Trophoblast cell (in vitro differentiated cells and primary cell): ENCODE data around the gene PANK4.

ENCODE experiments used
- DNase-seq, 2 donors: peaks; one replicate each; pipeline ENCODE4 v3.0.0-alpha.2; 2016
- H2AFZ ChIP-seq: 2 replicates; pipeline ENCODE4 v1.6.1; 2013; ENCODE audit warnings: low read length, moderate library complexity, mild to moderate bottlenecking; ENCODE audit not compliant: insufficient read depth, poor library complexity
- H2AK5ac ChIP-seq: 2 replicates; pipeline ENCODE4 v1.6.1; 2013; ENCODE audit warnings: mild to moderate bottlenecking, low read length
- H2BK120ac ChIP-seq: 2 replicates; pipeline ENCODE4 v1.6.1; 2013; ENCODE audit warnings: low read length, mild to moderate bottlenecking, moderate library complexity; ENCODE audit not compliant: insufficient read depth, poor library complexity
- H2BK12ac ChIP-seq: 2 replicates; pipeline ENCODE4 v1.6.1; 2013; ENCODE audit warnings: mild to moderate bottlenecking, low read length, moderate library complexity
- H2BK5ac ChIP-seq: 2 replicates; pipeline ENCODE4 v1.6.1; 2013; ENCODE audit warnings: low read length, low read depth, moderate library complexity, mild to moderate bottlenecking; ENCODE audit not compliant: poor library complexity
- H3K14ac ChIP-seq: 2 replicates; pipeline ENCODE4 v1.6.1; 2013; ENCODE audit warnings: mild to moderate bottlenecking, low read length
- H3K18ac ChIP-seq: 2 replicates; pipeline ENCODE4 v1.6.1; 2013; ENCODE audit warnings: mild to moderate bottlenecking, low read length
- H3K23ac ChIP-seq: 2 replicates; pipeline ENCODE4 v1.6.1; 2013; ENCODE audit warnings: low read length
- H3K27ac ChIP-seq: 2 replicates; pipeline ENCODE4 v1.5.1; 2013; ENCODE audit warnings: low read depth, mild to moderate bottlenecking, inconsistent platforms, low read length, moderate library complexity
- H3K27me3 ChIP-seq: 2 replicates; pipeline ENCODE4 v1.6.1; 2013; ENCODE audit warnings: inconsistent platforms, mild to moderate bottlenecking, low read length, moderate library complexity; ENCODE audit not compliant: insufficient read depth
- H3K36me3 ChIP-seq, 2 experiments: 1 replicate in 1 of 2; 2 replicates in 1 of 2; pipeline ENCODE4 v1.6.1; 2013; ENCODE audit warnings: low read length in 2 of 2, mild to moderate bottlenecking in 2 of 2, moderate library complexity in 1 of 2; ENCODE audit not compliant: insufficient read depth in 2 of 2, control insufficient read depth in 1 of 2
- H3K4ac ChIP-seq: 2 replicates; pipeline ENCODE4 v1.6.1; 2013; ENCODE audit warnings: low read depth, mild to moderate bottlenecking, low read length, moderate library complexity
- H3K4me1 ChIP-seq, 2 experiments: 1 replicate in 1 of 2; 2 replicates in 1 of 2; pipeline ENCODE4 v1.6.1; 2013; ENCODE audit warnings: low read length in 2 of 2, mild to moderate bottlenecking in 2 of 2, moderate library complexity in 1 of 2; ENCODE audit not compliant: insufficient read depth in 2 of 2, control insufficient read depth in 1 of 2
- H3K4me2 ChIP-seq: 2 replicates; pipeline ENCODE4 v1.6.1; 2013; ENCODE audit warnings: inconsistent platforms, mild to moderate bottlenecking, low read length, moderate library complexity
- H3K4me3 ChIP-seq: 2 replicates; pipeline ENCODE4 v1.5.1; 2013; ENCODE audit warnings: mild to moderate bottlenecking, low read depth, low read length, inconsistent platforms
- H3K79me1 ChIP-seq: one replicate; pipeline ENCODE4 v1.6.1; 2013; ENCODE audit warnings: low read length
- H3K79me2 ChIP-seq: 2 replicates; pipeline ENCODE4 v1.6.1; 2013; ENCODE audit warnings: low read length, mild to moderate bottlenecking; ENCODE audit not compliant: control insufficient read depth, insufficient read depth, poor library complexity
- H3K9ac ChIP-seq: 2 replicates; pipeline ENCODE4 v1.6.1; 2013; ENCODE audit warnings: mild to moderate bottlenecking, low read length
- H3K9me3 ChIP-seq: 2 replicates; pipeline ENCODE4 v1.6.1; 2013; ENCODE audit warnings: low read depth, mild to moderate bottlenecking, control low read depth, inconsistent platforms, low read length; ENCODE audit not compliant: insufficient read depth
- H4K12ac ChIP-seq: 2 replicates; pipeline ENCODE4 v1.6.1; 2013; ENCODE audit warnings: low read depth, mild to moderate bottlenecking, low read length, moderate library complexity
- H4K8ac ChIP-seq: 2 replicates; pipeline ENCODE4 v1.6.1; 2013; ENCODE audit warnings: low read depth, mild to moderate bottlenecking, low read length, moderate library complexity
- H4K91ac ChIP-seq: one replicate; pipeline ENCODE4 v1.6.1; 2013; ENCODE audit warnings: low read depth, mild to moderate bottlenecking, low read length, moderate library complexity
- WGBS: extraction: QIAGEN DNeasy Blood & Tissue Kit; methylation state at CpG from one replicate; pipeline ENCODE4 v1.1.7; 2013; ENCODE audit warnings: missing lambda C conversion rate; ENCODE audit not compliant: insufficient read length, insufficient coverage; ENCODE audit errors: extremely low coverage; 5-methylcytosine and 5-hydroxymethylcytosine counted together

The PANK4 gene

DNA sequence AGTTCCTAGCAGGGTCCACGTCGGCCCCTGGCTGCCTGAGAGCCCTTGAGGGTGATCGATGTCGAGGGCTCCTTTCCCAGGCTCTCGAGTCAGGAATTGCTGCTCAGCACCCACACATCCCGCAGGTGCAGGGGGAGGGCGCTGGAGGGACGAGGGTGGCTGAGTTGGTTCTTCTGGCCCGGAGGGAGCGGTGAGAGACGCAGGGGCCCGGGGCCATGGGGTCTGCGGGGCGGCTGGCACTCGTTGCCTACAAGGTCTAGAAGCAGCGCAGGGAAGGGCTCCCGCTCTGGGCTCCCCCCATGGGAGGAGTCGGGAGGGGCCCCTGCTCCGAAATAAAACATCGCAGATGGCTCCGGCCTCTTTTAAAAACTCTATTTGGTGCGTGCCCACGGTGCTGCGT lies 18.2 kb downstream of the PANK4 start:
- no peaks in the 10 kb centered on the region for H3K79me1 ChIP-seq
- H3K18ac ChIP-seq = no peak overlapping the region
- no peak overlapping the region for H2BK120ac ChIP-seq
- H3K9ac ChIP-seq = no peak overlapping the region
- H2AK5ac ChIP-seq = no peak overlapping the region
- no peak overlapping the region for H4K8ac ChIP-seq
- no peak overlapping the region for H3K27ac ChIP-seq
- H3K27me3 ChIP-seq = no peaks in the 10 kb centered on the region
- no peak overlapping the region for H3K4me2 ChIP-seq
- no peak overlapping the region for H2BK5ac ChIP-seq
- no peak overlapping the region for H4K91ac ChIP-seq
- H3K79me2 ChIP-seq = no peaks in the 10 kb centered on the region
- peak overlapping the region; percentile 5 for H3K4me3 ChIP-seq
- H4K12ac ChIP-seq = no peak overlapping the region
- no peak overlapping the region for H2AFZ ChIP-seq
- no peak overlapping the region for H2BK12ac ChIP-seq
- no peaks in the 10 kb centered on the region for H3K4me1 ChIP-seq
- no peak for DNase-seq
- no peak overlapping the region for H3K14ac ChIP-seq
- H3K23ac ChIP-seq = no peak overlapping the region
- WGBS = no CpG with 5 or more reads among the region's 24 CpGs
- peaks cover 2% of the 10 kb centered on the region for H3K9me3 ChIP-seq
- H3K4ac ChIP-seq = no peak overlapping the region
- peaks cover 52 to 57% of the 10 kb centered on the region in 2 experiments for H3K36me3 ChIP-seq

DNA sequence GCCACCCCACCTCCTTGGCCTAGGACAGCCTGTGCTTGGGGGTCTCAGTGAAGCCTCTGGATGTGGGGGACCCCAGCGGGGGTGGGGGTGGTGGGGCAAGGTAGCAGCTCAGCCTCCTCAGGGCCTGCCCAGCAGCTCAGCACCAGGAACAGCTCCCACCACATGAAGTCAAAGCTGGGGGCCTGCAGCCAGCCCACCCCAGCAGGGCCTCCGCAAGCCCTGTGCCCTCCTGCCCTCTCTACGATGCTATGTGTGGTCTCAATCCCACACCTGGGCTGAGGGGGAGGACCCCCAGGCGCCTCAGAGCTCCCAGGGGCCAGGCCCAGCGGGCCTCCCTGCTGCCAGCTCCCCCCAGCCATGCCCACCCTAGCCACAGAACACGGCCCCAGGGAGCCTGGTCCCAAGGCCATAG lies 18.6 kb downstream of the PANK4 start:
- Histone ChIP-seq H4K8ac (no peak overlapping the region), H3K27ac (no peak overlapping the region), H3K4me1 (no peaks in the 10 kb centered on the region), H2AFZ (no peak overlapping the region), H2AK5ac (no peak overlapping the region), H3K4me2 (no peak overlapping the region), H3K4ac (no peak overlapping the region), H2BK12ac (no peak overlapping the region), H3K79me1 (no peaks in the 10 kb centered on the region), H3K79me2 (no peaks in the 10 kb centered on the region), H2BK5ac (no peak overlapping the region), H4K91ac (no peak overlapping the region), H3K36me3 (peaks cover 48 to 53% of the 10 kb centered on the region in 2 experiments), H3K27me3 (no peaks in the 10 kb centered on the region), H2BK120ac (no peak overlapping the region), H3K18ac (no peak overlapping the region), H3K9ac (no peak overlapping the region), H3K9me3 (peaks cover 2% of the 10 kb centered on the region), H3K4me3 (peak overlapping the region; percentile 5), H4K12ac (no peak overlapping the region), H3K23ac (no peak overlapping the region), H3K14ac (no peak overlapping the region)
- DNase-seq = no peak
- WGBS = no CpG with 5 or more reads among the region's 6 CpGs

- no peaks in the 10 kb centered on the region for H3K79me1 ChIP-seq
- H2BK120ac ChIP-seq = no peak overlapping the region
- H3K4me2 ChIP-seq = no peak overlapping the region
- H3K14ac ChIP-seq = no peak overlapping the region
- no peak overlapping the region for H3K9ac ChIP-seq
- no peak overlapping the region for H3K27ac ChIP-seq
- no peak overlapping the region for H3K18ac ChIP-seq
- no peak overlapping the region for H2AFZ ChIP-seq
- no peak overlapping the region for H3K4me3 ChIP-seq
- no peak overlapping the region for H4K12ac ChIP-seq
- H3K4me1 ChIP-seq = no peaks in the 10 kb centered on the region
- H2BK12ac ChIP-seq = no peak overlapping the region
- no peaks in the 10 kb centered on the region for H3K27me3 ChIP-seq
- H2AK5ac ChIP-seq = no peak overlapping the region
- DNase-seq = no peak
- H3K9me3 ChIP-seq = peaks cover 2% of the 10 kb centered on the region
- H4K91ac ChIP-seq = no peak overlapping the region
- H3K36me3 ChIP-seq = peaks cover 42 to 45% of the 10 kb centered on the region in 2 experiments
- H4K8ac ChIP-seq = no peak overlapping the region
- no peak overlapping the region for H3K23ac ChIP-seq
- no peak overlapping the region for H2BK5ac ChIP-seq
- WGBS = no CpG with 5 or more reads among the region's 15 CpGs
- no peaks in the 10 kb centered on the region for H3K79me2 ChIP-seq
- H3K4ac ChIP-seq = no peak overlapping the region
Observed at GRCh38 chr1:2506901-2507565, 19.4 kb downstream of the PANK4 start.

GRCh38 chr1:2506007-2506860 lies 20.2 kb downstream of the PANK4 start:
- no peak overlapping the region for H2AK5ac ChIP-seq
- H2BK5ac ChIP-seq = no peak overlapping the region
- H4K91ac ChIP-seq = no peak overlapping the region
- no peak overlapping the region for H2BK120ac ChIP-seq
- H3K27me3 ChIP-seq = no peaks in the 10 kb centered on the region
- no peak overlapping the region for H3K18ac ChIP-seq
- WGBS = no CpG with 5 or more reads among the region's 30 CpGs
- no peak overlapping the region for H3K27ac ChIP-seq
- no peaks in the 10 kb centered on the region for H3K79me2 ChIP-seq
- H4K12ac ChIP-seq = no peak overlapping the region
- no peak overlapping the region for H3K14ac ChIP-seq
- H3K79me1 ChIP-seq = no peaks in the 10 kb centered on the region
- no peak overlapping the region for H3K9ac ChIP-seq
- H3K23ac ChIP-seq = no peak overlapping the region
- no peak for DNase-seq
- no peaks in the 10 kb centered on the region for H3K4me1 ChIP-seq
- no peak overlapping the region for H2BK12ac ChIP-seq
- no peak overlapping the region for H3K4me2 ChIP-seq
- H3K4ac ChIP-seq = no peak overlapping the region
- peaks cover 34 to 38% of the 10 kb centered on the region in 2 experiments for H3K36me3 ChIP-seq
- H3K4me3 ChIP-seq = no peak overlapping the region
- H3K9me3 ChIP-seq = peaks cover 2% of the 10 kb centered on the region
- no peak overlapping the region for H4K8ac ChIP-seq
- H2AFZ ChIP-seq = no peak overlapping the region
